NCI-H1930 (cell line): ENCODE data around the gene NOG.

ENCODE experiments used
- DNase-seq, 2 experiments: peaks; one replicate each; lab custom pipeline; 2025; lab: John Stamatoyannopoulos, UW

The NOG gene

GRCh38 chr17:56596691-56597494, 3.4 kb downstream of the NOG start:
- no peak for DNase-seq

GRCh38 chr17:56597495-56597990, 4.0 kb downstream of the NOG start:
- no peak for DNase-seq

GRCh38 chr17:56598466-56598865, 5.0 kb downstream of the NOG start:
- DNase-seq: no peak

- no peak for DNase-seq
These were observed 5.6 kb downstream of the NOG start for GRCh38 chr17:56599088-56599487.

GRCh38 chr17:56599566-56599965, 6.1 kb downstream of the NOG start:
- DNase-seq: no peak

- no peak for DNase-seq
These were observed 6.8 kb downstream of the NOG start for GRCh38 chr17:56600256-56600655.

GRCh38 chr17:56601591-56601990, 8.1 kb downstream of the NOG start:
- no peak for DNase-seq

- DNase-seq: no peak
These were observed 9.0 kb downstream of the NOG start for GRCh38 chr17:56602292-56603130.

- no peak for DNase-seq
These were observed 10.2 kb downstream of the NOG start for GRCh38 chr17:56603486-56604238.

- no peak for DNase-seq
These were observed 11.3 kb downstream of the NOG start for GRCh38 chr17:56604691-56605290.

GRCh38 chr17:56608944-56609343, 15.4 kb downstream of the NOG start:
- no peak for DNase-seq

GRCh38 chr17:56610321-56610720, 16.8 kb downstream of the NOG start:
- DNase-seq: no peak

- no peak for DNase-seq
These were observed 19.6 kb downstream of the NOG start for GRCh38 chr17:56613131-56613530.

- no peak for DNase-seq
These were observed 21.0 kb downstream of the NOG start for GRCh38 chr17:56614522-56614921.

GRCh38 chr17:56616239-56616638, 22.7 kb downstream of the NOG start:
- no peak for DNase-seq

- no peak for DNase-seq
These were observed 29.9 kb downstream of the NOG start for GRCh38 chr17:56623383-56623782.

GRCh38 chr17:56624309-56624708, 30.8 kb downstream of the NOG start:
- DNase-seq: no peak

- no peak for DNase-seq
These were observed 31.4 kb downstream of the NOG start for GRCh38 chr17:56624912-56625311.

GRCh38 chr17:56629531-56630075, 36.1 kb downstream of the NOG start:
- DNase-seq: no peak

- DNase-seq: no peak
These were observed 36.7 kb downstream of the NOG start for GRCh38 chr17:56630202-56630601.

- no peak for DNase-seq
These were observed 40.2 kb downstream of the NOG start for GRCh38 chr17:56633681-56634080.

- no peak for DNase-seq
These were observed 42.1 kb downstream of the NOG start for GRCh38 chr17:56635641-56636040.
